GM19455 (cell line): ENCODE results near the gene RPH3AL.
"Not testable (repeated sequence)": the region's sequence is repeated elsewhere in the genome, so short reads cannot be mapped to it uniquely, and the experiment has no call there.

Source experiments
- ATAC-seq: cut with Tn5 transposase; IDR thresholded peaks from one replicate; pipeline ENCODE4 v1.9.1; 2021; ENCODE audit not compliant: unreplicated experiment

The RPH3AL gene

GRCh38 chr17:227078-227945 is 125.3 kb downstream of the RPH3AL start:
- ATAC-seq = no peak

- ATAC-seq = no peak
These were observed 126.2 kb downstream of the RPH3AL start for GRCh38 chr17:226108-227077.

GRCh38 chr17:225551-225950 is 127.1 kb downstream of the RPH3AL start:
- no peak for ATAC-seq

GRCh38 chr17:224576-224975 is 128.0 kb downstream of the RPH3AL start:
- ATAC-seq = not testable (repeated sequence)

- ATAC-seq = no peak
These were observed 128.7 kb downstream of the RPH3AL start for GRCh38 chr17:223723-224471.

- ATAC-seq = no peak
These were observed 130.4 kb downstream of the RPH3AL start for GRCh38 chr17:222172-222571.

GRCh38 chr17:219696-220095 is 132.9 kb downstream of the RPH3AL start:
- ATAC-seq = no peak

- no peak for ATAC-seq
These were observed 134.0 kb downstream of the RPH3AL start for GRCh38 chr17:218432-219110.

GRCh38 chr17:216625-217024 is 136.0 kb downstream of the RPH3AL start:
- ATAC-seq = no peak

- not testable (repeated sequence) for ATAC-seq
These were observed 136.8 kb downstream of the RPH3AL start for GRCh38 chr17:215563-216478.

- no peak for ATAC-seq
These were observed 137.7 kb downstream of the RPH3AL start for GRCh38 chr17:214881-215331.

GRCh38 chr17:213286-214105 is 139.1 kb downstream of the RPH3AL start:
- no peak for ATAC-seq

GRCh38 chr17:210402-210801 is 142.2 kb downstream of the RPH3AL start:
- no peak for ATAC-seq

- no peak for ATAC-seq
These were observed 144.2 kb downstream of the RPH3AL start for GRCh38 chr17:208429-208828.

- ATAC-seq = no peak
These were observed 144.8 kb downstream of the RPH3AL start for GRCh38 chr17:207775-208174.

- ATAC-seq = no peak
These were observed 145.6 kb downstream of the RPH3AL start for GRCh38 chr17:206941-207560.

- not testable (repeated sequence) for ATAC-seq
These were observed 146.1 kb downstream of the RPH3AL start for GRCh38 chr17:206484-206883.

GRCh38 chr17:205817-206216 is 146.8 kb downstream of the RPH3AL start:
- ATAC-seq = no peak
